Measurements from ENCODE around the gene RAB37. TPM values are rescaled to one million over a fixed set of nuclear protein-coding genes. Genes with fewer than 3 reads are reported as not detected.
A peak's percentile ranks its signal among the peaks of the same experiment; 100 is the strongest.

Gene RAB37
- total and polyA plus RNA-seq, 2 of the 13 experiments (the other 11 are each of a cell fraction or from before 2014, with no cell fraction given), result 0.91 to 3.7 TPM

- no peak; the same call in 1 of the 2 replicates for TF ChIP-seq ZMAT5 (CRISPR knock-in tag; IDR thresholded peaks at IDR 0.05; ENCODE audit: borderline replicate concordance, low read depth)
- TF ChIP-seq ZNF800 (CRISPR knock-in tag; IDR thresholded peaks at IDR 0.05), result peak; percentile 77; the same call in 1 of the 2 replicates
- peak; percentile 80 for TF ChIP-seq ZHX1 (CRISPR knock-in tag; IDR thresholded peaks at IDR 0.05; ENCODE audit: low read depth)
- peak; percentile 89; the same call in 1 of the 2 replicates for TF ChIP-seq ZNF766 (CRISPR knock-in tag; IDR thresholded peaks at IDR 0.05; ENCODE audit: borderline replicate concordance)
- TF ChIP-seq ZFP41 (CRISPR knock-in tag; IDR thresholded peaks at IDR 0.05; ENCODE audit: borderline replicate concordance), result no peak; the same call in 1 of the 2 replicates
- TF ChIP-seq, protein P1, sequence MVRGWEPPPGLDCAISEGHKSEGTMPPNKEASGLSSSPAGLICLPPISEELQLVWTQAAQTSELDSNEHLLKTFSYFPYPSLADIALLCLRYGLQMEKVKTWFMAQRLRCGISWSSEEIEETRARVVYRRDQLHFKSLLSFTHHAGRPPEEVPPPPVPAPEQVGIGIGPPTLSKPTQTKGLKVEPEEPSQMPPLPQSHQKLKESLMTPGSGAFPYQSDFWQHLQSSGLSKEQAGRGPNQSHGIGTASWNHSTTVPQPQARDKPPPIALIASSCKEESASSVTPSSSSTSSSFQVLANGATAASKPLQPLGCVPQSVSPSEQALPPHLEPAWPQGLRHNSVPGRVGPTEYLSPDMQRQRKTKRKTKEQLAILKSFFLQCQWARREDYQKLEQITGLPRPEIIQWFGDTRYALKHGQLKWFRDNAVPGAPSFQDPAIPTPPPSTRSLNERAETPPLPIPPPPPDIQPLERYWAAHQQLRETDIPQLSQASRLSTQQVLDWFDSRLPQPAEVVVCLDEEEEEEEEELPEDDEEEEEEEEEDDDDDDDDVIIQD (CRISPR knock-in tag; IDR thresholded peaks at IDR 0.05; ENCODE audit: low read depth), result no peak
- TF ChIP-seq, protein P2, sequence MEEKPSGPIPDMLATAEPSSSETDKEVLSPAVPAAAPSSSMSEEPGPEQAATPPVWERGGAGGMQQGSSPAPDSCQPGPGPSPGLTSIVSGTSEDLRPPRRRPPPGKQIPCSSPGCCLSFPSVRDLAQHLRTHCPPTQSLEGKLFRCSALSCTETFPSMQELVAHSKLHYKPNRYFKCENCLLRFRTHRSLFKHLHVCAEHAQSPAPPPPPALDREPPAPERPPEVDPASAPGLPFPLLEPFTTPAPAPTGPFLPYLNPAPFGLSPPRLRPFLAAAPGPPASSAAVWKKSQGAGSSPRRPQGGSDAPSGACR (CRISPR knock-in tag; IDR thresholded peaks at IDR 0.05), result no peak
- TF ChIP-seq POGZ (CRISPR knock-in tag; IDR thresholded peaks at IDR 0.05), result peak; percentile 31; the same call in 1 of the 2 replicates
- TF ChIP-seq ZNF549 (CRISPR knock-in tag; IDR thresholded peaks at IDR 0.05), result no peak
- no peak for TF ChIP-seq CBX1 (IDR thresholded peaks at IDR 0.05; ENCODE audit: low read depth)
- no peak; the same call in 1 of the 2 replicates for TF ChIP-seq LCORL (IDR thresholded peaks at IDR 0.05)
- peak; percentile 94 for TF ChIP-seq LCORL (CRISPR knock-in tag; IDR thresholded peaks at IDR 0.05)
- peak; percentile 58 for TF ChIP-seq DBP (CRISPR knock-in tag; IDR thresholded peaks at IDR 0.05; ENCODE audit: not compliant biosample characterization)
- TF ChIP-seq JUN (CRISPR knock-in tag; IDR thresholded peaks at IDR 0.05), result no peak
- TF ChIP-seq ZNF432 (CRISPR knock-in tag; IDR thresholded peaks at IDR 0.05; ENCODE audit: borderline replicate concordance), result no peak; the same call in 1 of the 2 replicates
- TF ChIP-seq CBX2 (IDR thresholded peaks at IDR 0.05; ENCODE audit: low read depth, low read length), result no peak
- no peak for TF ChIP-seq CBX2 (CRISPR knock-in tag; IDR thresholded peaks at IDR 0.05; ENCODE audit: low read depth)
- no peak; the same call in 1 of the 2 replicates for TF ChIP-seq HES4 (CRISPR knock-in tag; IDR thresholded peaks at IDR 0.05; ENCODE audit: borderline replicate concordance)
- peak; percentile 83 for TF ChIP-seq ZNF225 (CRISPR knock-in tag; IDR thresholded peaks at IDR 0.05)
- 0 out of 2 replicates have a peak, but pooled peaks have one; percentile 52 for TF ChIP-seq ZNF468 (CRISPR knock-in tag; IDR thresholded peaks at IDR 0.05)
These were observed 13.4 kb downstream of the RAB37 start (continued) for GRCh38 chr17:74750327-74751069.

Data from HepG2 (cell line).